ENCODE results near the gene MAPK8. TPM values are rescaled to one million over a fixed set of nuclear protein-coding genes. Genes with fewer than 3 reads are reported as not detected.

Gene MAPK8
- total RNA-seq, 2 experiments from 2014 or later = 47.8 to 50.6 TPM

DNA sequence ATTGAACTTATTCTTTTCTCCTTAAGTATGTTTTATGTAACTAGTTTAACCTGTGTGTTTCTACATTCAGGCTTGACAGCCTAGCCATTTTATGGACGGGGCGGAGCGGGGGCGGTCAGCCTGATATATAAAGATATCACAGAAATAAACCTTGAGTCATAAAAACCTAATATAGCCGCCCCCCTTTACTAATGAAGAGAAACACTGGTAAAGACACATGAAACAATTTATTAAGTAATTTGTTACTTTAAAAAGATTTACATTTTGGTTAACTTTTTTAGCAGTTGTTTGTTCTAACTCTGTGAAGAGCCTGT is 84.0 kb downstream of the MAPK8 start:
- DNase-seq (no peak), ATAC-seq (ENCODE audit: poor library complexity) (no peak)
- no peaks in the 10 kb centered on the region for H3K9me3 Mint-ChIP-seq
- CTCF ChIA-PET = no interaction called here
- Histone ChIP-seq H3K27me3 (ENCODE audit: control insufficient read depth in 1 of 2, insufficient read depth in 2 of 2, low read length in 2 of 2) (no peaks in the 10 kb centered on the region), H3K4me3 (ENCODE audit: low read length) (no peak overlapping the region), H3K4me1 (ENCODE audit: insufficient read depth, low read length) (peaks cover 10% of the 10 kb centered on the region), H3K36me3 (ENCODE audit: insufficient read depth, low read length) (no peaks in the 10 kb centered on the region), H3K27ac (ENCODE audit: low read depth in 1 of 2, low read length in 2 of 2) (no peak overlapping the region), H3K9me3 (ENCODE audit: control insufficient read depth in 1 of 2, insufficient read depth in 1 of 2, low read length in 2 of 2) (no peaks in the 10 kb centered on the region)
- no peak overlapping the region for H3K4me3 Mint-ChIP-seq
- H3K27ac Mint-ChIP-seq = no peak overlapping the region
- POLR2A ChIA-PET = no interaction called here
- peaks cover 66% of the 10 kb centered on the region for H3K4me1 Mint-ChIP-seq (ENCODE audit: low read depth)
- H3K36me3 Mint-ChIP-seq (ENCODE audit: low read depth) = no peaks in the 10 kb centered on the region
- TF ChIP-seq, protein P1, sequence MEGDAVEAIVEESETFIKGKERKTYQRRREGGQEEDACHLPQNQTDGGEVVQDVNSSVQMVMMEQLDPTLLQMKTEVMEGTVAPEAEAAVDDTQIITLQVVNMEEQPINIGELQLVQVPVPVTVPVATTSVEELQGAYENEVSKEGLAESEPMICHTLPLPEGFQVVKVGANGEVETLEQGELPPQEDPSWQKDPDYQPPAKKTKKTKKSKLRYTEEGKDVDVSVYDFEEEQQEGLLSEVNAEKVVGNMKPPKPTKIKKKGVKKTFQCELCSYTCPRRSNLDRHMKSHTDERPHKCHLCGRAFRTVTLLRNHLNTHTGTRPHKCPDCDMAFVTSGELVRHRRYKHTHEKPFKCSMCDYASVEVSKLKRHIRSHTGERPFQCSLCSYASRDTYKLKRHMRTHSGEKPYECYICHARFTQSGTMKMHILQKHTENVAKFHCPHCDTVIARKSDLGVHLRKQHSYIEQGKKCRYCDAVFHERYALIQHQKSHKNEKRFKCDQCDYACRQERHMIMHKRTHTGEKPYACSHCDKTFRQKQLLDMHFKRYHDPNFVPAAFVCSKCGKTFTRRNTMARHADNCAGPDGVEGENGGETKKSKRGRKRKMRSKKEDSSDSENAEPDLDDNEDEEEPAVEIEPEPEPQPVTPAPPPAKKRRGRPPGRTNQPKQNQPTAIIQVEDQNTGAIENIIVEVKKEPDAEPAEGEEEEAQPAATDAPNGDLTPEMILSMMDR (IDR thresholded peaks at IDR 0.05) = no peak
- intact Hi-C loops (cut with DNase I, micrococcal nuclease) = no loop called here
- no peaks in the 10 kb centered on the region for H3K27me3 Mint-ChIP-seq

- POLR2A ChIA-PET = no interaction called here
- ATAC-seq (ENCODE audit: poor library complexity) = peak; percentile 44
- intact Hi-C loops (cut with DNase I, micrococcal nuclease) = no loop called here
- Histone ChIP-seq H3K27me3 (ENCODE audit: control insufficient read depth in 1 of 2, insufficient read depth in 2 of 2, low read length in 2 of 2) (no peaks in the 10 kb centered on the region), H3K27ac (ENCODE audit: low read depth in 1 of 2, low read length in 2 of 2) (no peak overlapping the region), H3K4me3 (ENCODE audit: low read length) (no peak overlapping the region), H3K9me3 (ENCODE audit: control insufficient read depth in 1 of 2, insufficient read depth in 1 of 2, low read length in 2 of 2) (no peaks in the 10 kb centered on the region), H3K4me1 (ENCODE audit: insufficient read depth, low read length) (peaks cover 10% of the 10 kb centered on the region), H3K36me3 (ENCODE audit: insufficient read depth, low read length) (no peaks in the 10 kb centered on the region)
- DNase-seq = peak in 3 of 14 experiments; percentile 7 to 13 (median 11)
- H3K4me3 Mint-ChIP-seq = no peak overlapping the region
- H3K4me1 Mint-ChIP-seq (ENCODE audit: low read depth) = peaks cover 61% of the 10 kb centered on the region
- TF ChIP-seq, protein P1 (IDR thresholded peaks at IDR 0.05) = no peak
- CTCF ChIA-PET = interaction anchor here (0.6 kb wide), 1 partner anchor 10 kb away, joined by 3 read pairs; no protein-coding TSS in a partner anchor
- H3K27ac Mint-ChIP-seq = peak overlapping the region; percentile 6
- H3K9me3 Mint-ChIP-seq = no peaks in the 10 kb centered on the region
- no peaks in the 10 kb centered on the region for H3K36me3 Mint-ChIP-seq (ENCODE audit: low read depth)
- no peaks in the 10 kb centered on the region for H3K27me3 Mint-ChIP-seq
Measured at GRCh38 chr10:48390933-48391845, 84.7 kb downstream of the MAPK8 start.

DNA sequence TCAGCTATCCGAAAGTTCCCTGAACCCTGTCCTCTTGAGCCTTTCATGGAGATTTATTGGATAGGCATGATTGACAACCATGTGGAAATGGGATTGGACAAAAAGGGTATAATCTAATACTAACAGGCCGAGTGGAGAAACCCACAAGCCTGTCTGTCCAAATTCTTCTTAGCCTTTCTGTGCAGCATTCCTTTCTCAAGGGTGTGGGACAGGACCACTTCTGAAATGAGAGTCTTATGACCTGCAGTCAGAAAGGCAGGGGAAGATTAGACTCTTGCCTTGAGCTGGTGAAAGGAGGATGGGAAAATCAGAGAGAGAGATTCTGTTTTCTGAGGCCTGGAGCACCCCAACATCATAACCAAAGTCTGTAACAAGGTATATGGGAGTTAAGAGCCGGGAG is 85.5 kb downstream of the MAPK8 start:
- intact Hi-C loops (cut with DNase I, micrococcal nuclease) = no loop called here
- Histone ChIP-seq H3K9me3 (ENCODE audit: control insufficient read depth in 1 of 2, insufficient read depth in 1 of 2, low read length in 2 of 2) (no peaks in the 10 kb centered on the region), H3K4me1 (ENCODE audit: insufficient read depth, low read length) (peaks cover 10% of the 10 kb centered on the region), H3K36me3 (ENCODE audit: insufficient read depth, low read length) (no peaks in the 10 kb centered on the region), H3K4me3 (ENCODE audit: low read length) (no peak overlapping the region), H3K27me3 (ENCODE audit: control insufficient read depth in 1 of 2, insufficient read depth in 2 of 2, low read length in 2 of 2) (no peaks in the 10 kb centered on the region), H3K27ac (ENCODE audit: low read depth in 1 of 2, low read length in 2 of 2) (no peak overlapping the region)
- ChIA-PET POLR2A (interaction anchor here (0.7 kb wide), 1 partner anchor 25 kb away, joined by 3 read pairs; no protein-coding TSS in a partner anchor), CTCF (no interaction called here)
- H3K27ac Mint-ChIP-seq = no peak overlapping the region
- ATAC-seq (ENCODE audit: poor library complexity) (no peak), DNase-seq (no peak)
- TF ChIP-seq, protein P1 (IDR thresholded peaks at IDR 0.05) = no peak
- H3K4me3 Mint-ChIP-seq = no peak overlapping the region
- H3K9me3 Mint-ChIP-seq = no peaks in the 10 kb centered on the region
- peaks cover 59% of the 10 kb centered on the region for H3K4me1 Mint-ChIP-seq (ENCODE audit: low read depth)
- H3K27me3 Mint-ChIP-seq = no peaks in the 10 kb centered on the region
- H3K36me3 Mint-ChIP-seq (ENCODE audit: low read depth) = no peaks in the 10 kb centered on the region

Measured in CD4-positive, alpha-beta T cell (primary cell).